ENCODE measurements around the gene ATP9B.

DNA sequence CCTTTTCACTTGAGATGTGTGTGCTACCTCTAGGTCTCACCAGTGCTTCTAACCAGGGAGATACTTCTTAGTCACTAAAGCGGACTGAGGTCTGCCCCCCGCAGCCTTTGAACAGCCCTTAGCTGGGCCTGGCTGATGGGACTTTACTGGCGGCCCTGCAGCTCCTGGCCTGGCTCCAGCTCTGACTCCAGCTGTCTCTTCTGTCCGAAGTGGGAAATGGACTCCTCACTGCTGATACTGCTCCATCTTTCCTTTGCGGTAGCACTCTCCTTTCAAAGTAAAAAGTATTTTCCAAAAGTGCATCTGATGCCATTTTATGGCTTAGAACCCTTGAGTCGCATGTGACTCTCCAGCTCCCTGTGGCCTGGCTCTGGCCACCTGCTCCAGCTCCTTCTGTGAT lies 64.5 kb downstream of the ATP9B start:
- TF ChIP-seq, protein P1, sequence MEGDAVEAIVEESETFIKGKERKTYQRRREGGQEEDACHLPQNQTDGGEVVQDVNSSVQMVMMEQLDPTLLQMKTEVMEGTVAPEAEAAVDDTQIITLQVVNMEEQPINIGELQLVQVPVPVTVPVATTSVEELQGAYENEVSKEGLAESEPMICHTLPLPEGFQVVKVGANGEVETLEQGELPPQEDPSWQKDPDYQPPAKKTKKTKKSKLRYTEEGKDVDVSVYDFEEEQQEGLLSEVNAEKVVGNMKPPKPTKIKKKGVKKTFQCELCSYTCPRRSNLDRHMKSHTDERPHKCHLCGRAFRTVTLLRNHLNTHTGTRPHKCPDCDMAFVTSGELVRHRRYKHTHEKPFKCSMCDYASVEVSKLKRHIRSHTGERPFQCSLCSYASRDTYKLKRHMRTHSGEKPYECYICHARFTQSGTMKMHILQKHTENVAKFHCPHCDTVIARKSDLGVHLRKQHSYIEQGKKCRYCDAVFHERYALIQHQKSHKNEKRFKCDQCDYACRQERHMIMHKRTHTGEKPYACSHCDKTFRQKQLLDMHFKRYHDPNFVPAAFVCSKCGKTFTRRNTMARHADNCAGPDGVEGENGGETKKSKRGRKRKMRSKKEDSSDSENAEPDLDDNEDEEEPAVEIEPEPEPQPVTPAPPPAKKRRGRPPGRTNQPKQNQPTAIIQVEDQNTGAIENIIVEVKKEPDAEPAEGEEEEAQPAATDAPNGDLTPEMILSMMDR (IDR thresholded peaks at IDR 0.05), result no peak
- no peak for TF ChIP-seq POLR2A (IDR thresholded peaks at IDR 0.05)

Measured in right lobe of liver (tissue), 4 donors.